Right atrium auricular region (tissue), 2 donors: ENCODE measurements around the gene LUZP1. TPM values are rescaled to one million over a fixed set of nuclear protein-coding genes. Genes with fewer than 3 reads are reported as not detected.
"Not testable (repeated sequence)": the region's sequence is repeated elsewhere in the genome, so short reads cannot be mapped to it uniquely, and the experiment has no call there.

ENCODE experiments used
- DNase-seq: peaks from one replicate; pipeline ENCODE4 v3.0.0-alpha.2; 2019; ENCODE audit warnings: low spot score
- H3K27ac ChIP-seq, 2 donors: fragments of 200-600 bp; sonication (generic); 1 replicate in 1 of 2; 2 replicates in 1 of 2; pipeline ENCODE4 v1.5.1; 2016 to 2019
- H3K27me3 ChIP-seq, 2 donors: fragments of 200-600 bp; sonication (generic); one replicate each; pipeline versions ENCODE4 v1.5.1 to v1.6.0; 2017 to 2019
- H3K36me3 ChIP-seq: fragments of 200-600 bp; sonication (generic); one replicate; pipeline ENCODE4 v1.5.1; 2016
- H3K4me1 ChIP-seq, 2 donors: fragments of 200-600 bp; sonication (generic); one replicate each; pipeline versions ENCODE4 v1.5.1 to v1.6.0; 2017 to 2019
- H3K4me3 ChIP-seq, 2 donors: fragments of 200-600 bp; sonication (generic); 1 replicate in 1 of 2; 2 replicates in 1 of 2; pipeline ENCODE4 v1.5.1; 2017 to 2019; ENCODE audit warnings: mild to moderate bottlenecking in 1 of 2, moderate library complexity in 1 of 2
- H3K9me3 ChIP-seq, 2 donors: fragments of 200-600 bp; sonication (generic); one replicate each; pipeline ENCODE4 v1.5.1; 2019
- CTCF ChIP-seq, 2 donors: fragments of 200-600 bp; sonication (generic); IDR thresholded peaks; one replicate each; pipeline ENCODE4 v1.5.1; 2019; ENCODE audit warnings: antibody characterized with exemption in 2 of 2
- total RNA-seq, 2 donors: library from RNA; depleted of rRNA; stranded (reverse); fragments of >200 nt; gene quantifications; one replicate each; pipeline ENCODE4 v1.1.0, GENCODE V29; 2016

The LUZP1 gene
- total RNA-seq, 2 donors from 2014 or later, result 28.7 to 29.3 TPM

DNA sequence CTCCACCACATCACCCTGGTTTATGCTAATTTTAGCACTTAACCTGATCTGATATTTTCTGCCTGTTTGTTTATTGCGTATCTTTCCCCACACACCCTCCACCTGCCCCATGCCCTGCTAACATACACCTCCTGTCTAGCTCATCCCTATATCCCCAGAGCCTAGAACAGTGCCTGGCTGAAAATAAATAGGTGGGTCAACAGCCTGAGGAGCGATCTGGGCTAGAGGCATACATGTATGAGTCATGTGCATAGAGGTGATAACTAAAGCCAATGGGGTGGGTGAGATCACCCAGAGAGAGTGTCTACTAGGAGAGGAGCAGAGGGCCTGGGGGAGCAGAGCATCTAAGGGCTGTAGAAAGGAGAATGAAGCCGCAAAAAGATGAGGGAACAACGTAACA is 46.0 kb upstream of the LUZP1 start:
- DNase-seq, result no peak
- Histone ChIP-seq H3K36me3 (no peaks in the 10 kb centered on the region), H3K27ac (no peak overlapping the region), H3K4me3 (no peak overlapping the region), H3K4me1 (peaks cover 0 to 15% of the 10 kb centered on the region in 2 donors), H3K9me3 (no peaks in the 10 kb centered on the region), H3K27me3 (peaks cover 6 to 19% of the 10 kb centered on the region in 2 donors)
- TF ChIP-seq CTCF (IDR thresholded peaks at IDR 0.05), result no peak

DNA sequence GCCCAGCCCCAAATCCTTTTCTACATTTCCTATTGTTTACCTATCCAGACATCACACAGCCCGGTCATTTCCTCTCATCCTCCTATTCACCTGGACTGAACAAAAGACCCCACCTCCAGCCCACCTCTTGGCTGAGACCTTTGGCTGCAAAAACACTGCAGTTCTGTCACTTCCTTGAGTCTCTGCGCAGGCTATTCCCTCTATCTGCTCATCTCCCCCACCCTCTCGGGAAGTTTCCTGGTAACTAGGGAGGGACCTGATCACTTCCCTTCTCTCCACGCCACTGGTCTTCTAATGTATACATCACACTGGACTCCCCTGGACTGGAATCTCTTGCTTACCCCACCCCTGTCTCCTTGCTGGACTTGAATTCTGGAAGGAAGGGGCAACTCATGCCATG is 43.3 kb upstream of the LUZP1 start:
- DNase-seq, result no peak

DNA sequence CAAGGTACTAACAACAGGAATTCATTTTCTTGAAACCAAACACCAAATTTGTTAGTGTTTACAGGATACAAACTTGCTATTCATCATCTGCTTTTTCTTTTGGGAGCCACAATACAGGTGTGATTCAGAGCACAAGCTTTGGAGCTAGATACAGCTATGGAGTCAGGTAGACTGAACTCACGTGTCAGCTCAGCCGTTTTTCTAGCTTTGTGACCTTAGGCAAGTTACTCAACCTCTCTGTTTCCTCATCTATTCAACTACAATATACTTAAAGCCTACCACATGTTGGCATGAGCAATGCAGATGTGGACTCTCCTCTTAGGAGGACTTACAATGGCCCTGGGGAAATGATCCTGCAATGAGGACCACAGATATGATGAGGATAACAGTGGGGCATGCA is 42.3 kb upstream of the LUZP1 start:
- DNase-seq, result no peak
- Histone ChIP-seq H3K4me3 (no peak overlapping the region), H3K27ac (no peak overlapping the region), H3K9me3 (no peaks in the 10 kb centered on the region), H3K4me1 (no peaks in the 10 kb centered on the region), H3K27me3 (no peaks in the 10 kb centered on the region), H3K36me3 (no peaks in the 10 kb centered on the region)
- no peak for TF ChIP-seq CTCF (IDR thresholded peaks at IDR 0.05)

More for the DNA sequence above, 43.3 kb upstream of the LUZP1 start:
- Histone ChIP-seq H3K4me1 (peaks cover 0 to 6% of the 10 kb centered on the region in 2 donors), H3K27ac (no peak overlapping the region), H3K27me3 (peaks cover 6 to 10% of the 10 kb centered on the region in 2 donors), H3K9me3 (no peaks in the 10 kb centered on the region), H3K36me3 (no peaks in the 10 kb centered on the region), H3K4me3 (no peak overlapping the region)
- TF ChIP-seq CTCF (IDR thresholded peaks at IDR 0.05), result no peak

DNA sequence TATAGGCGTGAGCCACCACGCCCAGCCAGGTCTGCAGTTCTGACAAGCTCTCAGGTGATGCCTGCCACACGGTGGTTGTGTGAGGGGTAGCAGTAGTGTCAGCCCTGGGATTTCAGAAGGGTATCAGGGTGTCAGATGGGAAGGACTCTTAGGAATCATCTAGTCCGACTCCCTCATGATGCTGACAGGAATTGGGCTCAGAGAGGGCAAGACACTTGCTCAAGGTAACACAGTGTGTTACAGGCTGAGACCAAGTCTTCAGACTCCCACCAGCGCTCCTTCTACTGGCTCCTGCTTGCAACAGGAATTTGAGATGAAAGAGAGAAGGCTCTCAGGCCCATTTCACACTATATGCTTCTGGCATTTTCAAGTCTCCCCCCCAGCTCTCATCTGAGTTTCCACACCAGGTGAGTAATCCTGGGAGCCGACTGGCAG is 41.7 kb upstream of the LUZP1 start:
- H3K4me3 ChIP-seq, result no peak overlapping the region
- TF ChIP-seq CTCF (IDR thresholded peaks at IDR 0.05), result no peak
- no peak for DNase-seq
- no peak overlapping the region for H3K27ac ChIP-seq
- no peaks in the 10 kb centered on the region for H3K36me3 ChIP-seq
- no peaks in the 10 kb centered on the region for H3K27me3 ChIP-seq
- no peaks in the 10 kb centered on the region for H3K4me1 ChIP-seq
- no peaks in the 10 kb centered on the region for H3K9me3 ChIP-seq

GRCh38 chr1:23209770-23210169 is 41.1 kb upstream of the LUZP1 start:
- H3K4me1 ChIP-seq, result no peaks in the 10 kb centered on the region
- no peak for TF ChIP-seq CTCF (IDR thresholded peaks at IDR 0.05)
- H3K27me3 ChIP-seq, result no peaks in the 10 kb centered on the region
- H3K36me3 ChIP-seq, result no peaks in the 10 kb centered on the region
- H3K27ac ChIP-seq, result no peak overlapping the region
- DNase-seq, result no peak
- no peak overlapping the region for H3K4me3 ChIP-seq
- H3K9me3 ChIP-seq, result no peaks in the 10 kb centered on the region

DNA sequence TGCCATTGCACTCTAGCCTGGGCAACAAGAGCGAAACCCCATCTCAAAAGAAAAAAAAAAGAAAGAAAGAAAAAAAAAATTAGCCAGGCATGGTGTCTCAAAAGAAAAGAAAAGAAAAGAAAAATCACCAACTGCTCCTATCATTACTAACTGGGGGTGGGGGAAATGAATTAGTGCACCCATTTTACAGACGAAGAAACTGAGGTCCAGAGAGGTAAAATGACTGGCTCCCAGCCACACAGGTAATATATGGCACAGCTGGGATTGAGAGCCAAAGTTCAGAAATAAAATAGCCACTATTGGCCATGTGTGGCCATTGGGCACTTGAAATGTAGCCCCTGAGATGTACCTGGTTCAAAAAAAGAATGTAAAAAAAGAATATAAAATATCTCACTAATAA is 39.9 kb upstream of the LUZP1 start:
- no peak for TF ChIP-seq CTCF (IDR thresholded peaks at IDR 0.05)
- no peak overlapping the region for H3K4me3 ChIP-seq
- no peaks in the 10 kb centered on the region for H3K36me3 ChIP-seq
- no peak overlapping the region for H3K27ac ChIP-seq
- H3K4me1 ChIP-seq, result no peaks in the 10 kb centered on the region
- no peaks in the 10 kb centered on the region for H3K27me3 ChIP-seq
- DNase-seq, result no peak
- no peaks in the 10 kb centered on the region for H3K9me3 ChIP-seq

DNA sequence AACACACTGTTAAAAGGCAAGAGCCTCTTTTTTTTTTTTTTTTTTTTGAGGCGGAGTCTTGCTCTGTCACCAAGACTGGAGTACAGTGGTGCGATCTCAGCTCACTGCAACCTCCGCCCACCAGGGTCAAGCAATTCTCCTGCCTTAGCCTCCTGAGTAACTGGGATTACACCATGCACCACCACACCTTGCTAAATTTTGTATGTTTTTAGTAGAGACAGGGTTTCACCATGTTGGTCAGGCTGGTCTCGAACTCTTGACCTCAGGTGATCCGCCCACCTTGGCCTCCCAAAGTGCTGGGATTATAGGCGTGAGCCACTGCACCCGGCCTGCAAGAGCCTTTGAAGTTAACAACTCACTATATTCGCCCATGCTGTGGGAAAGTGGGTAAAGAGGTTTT is 39.1 kb upstream of the LUZP1 start:
- H3K36me3 ChIP-seq, H3K4me1 ChIP-seq, H3K9me3 ChIP-seq, H3K4me3 ChIP-seq, H3K27me3 ChIP-seq, DNase-seq, H3K27ac ChIP-seq: not testable (repeated sequence)
